Measurements from ENCODE around the gene LYRM2. TPM values are rescaled to one million over a fixed set of nuclear protein-coding genes. Genes with fewer than 3 reads are reported as not detected.

The LYRM2 gene
- total RNA-seq, 3 donors from 2014 or later, result 29.1 to 32.8 (median 29.7) TPM

DNA sequence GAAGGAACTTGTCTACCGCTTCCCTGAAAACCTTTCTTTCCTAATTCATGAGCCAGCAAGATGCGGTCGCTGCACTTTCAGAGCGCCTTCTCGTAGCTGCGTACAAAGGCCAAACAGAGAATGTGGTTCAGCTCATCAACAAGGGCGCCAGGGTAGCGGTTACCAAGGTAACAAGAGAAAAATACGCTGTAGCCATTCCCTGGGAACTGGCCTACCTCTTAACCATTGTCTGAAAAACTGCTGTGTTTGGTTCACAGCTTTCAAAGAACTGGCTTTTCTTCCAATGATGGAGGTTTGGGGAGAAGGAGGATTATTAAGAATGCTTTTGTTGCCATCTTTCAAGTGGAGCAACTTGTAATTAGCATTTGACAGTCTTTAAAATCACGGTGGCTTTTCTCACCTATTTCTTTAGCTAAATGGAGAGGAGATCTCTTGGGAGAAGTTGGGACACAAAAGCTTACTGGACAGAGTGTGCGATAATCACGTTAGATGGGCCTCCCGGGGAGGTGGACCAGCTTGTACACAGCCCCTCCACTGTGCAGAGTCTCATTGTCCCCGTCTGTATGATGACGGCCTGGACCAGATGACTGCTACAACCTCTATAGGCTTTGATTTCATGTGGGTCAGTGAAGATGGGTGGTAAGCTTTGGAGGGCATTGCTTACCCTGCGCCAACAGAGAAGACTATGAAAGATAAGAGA, 71.5 kb downstream of the LYRM2 start:
- Mint-ChIP-seq H3K4me1 (ENCODE audit: low read depth) (no peaks in the 10 kb centered on the region), H3K27me3 (ENCODE audit: low read depth) (no peaks in the 10 kb centered on the region), H3K9me3 (no peaks in the 10 kb centered on the region), H3K36me3 (ENCODE audit: insufficient read depth) (peaks cover 2% of the 10 kb centered on the region), H3K4me3 (no peak overlapping the region)
- DNase-seq (no peak), ATAC-seq (no peak)

- no peaks in the 10 kb centered on the region for H3K4me1 Mint-ChIP-seq (ENCODE audit: low read depth)
- DNase-seq, result no peak
Measured at GRCh38 chr6:89566008-89566800, 72.3 kb downstream of the LYRM2 start.

GRCh38 chr6:89564752-89565427, 73.7 kb downstream of the LYRM2 start:
- ATAC-seq (no peak), DNase-seq (no peak)
- Mint-ChIP-seq H3K9me3 (no peaks in the 10 kb centered on the region), H3K4me1 (ENCODE audit: low read depth) (no peaks in the 10 kb centered on the region), H3K36me3 (ENCODE audit: insufficient read depth) (no peaks in the 10 kb centered on the region), H3K27me3 (ENCODE audit: low read depth) (no peaks in the 10 kb centered on the region), H3K4me3 (no peak overlapping the region)

More at GRCh38 chr6:89566008-89566800, 72.3 kb downstream of the LYRM2 start:
- Mint-ChIP-seq H3K36me3 (ENCODE audit: insufficient read depth) (peaks cover 2% of the 10 kb centered on the region), H3K9me3 (no peaks in the 10 kb centered on the region), H3K4me3 (no peak overlapping the region), H3K27me3 (ENCODE audit: low read depth) (no peaks in the 10 kb centered on the region)
- ATAC-seq, result no peak

DNA sequence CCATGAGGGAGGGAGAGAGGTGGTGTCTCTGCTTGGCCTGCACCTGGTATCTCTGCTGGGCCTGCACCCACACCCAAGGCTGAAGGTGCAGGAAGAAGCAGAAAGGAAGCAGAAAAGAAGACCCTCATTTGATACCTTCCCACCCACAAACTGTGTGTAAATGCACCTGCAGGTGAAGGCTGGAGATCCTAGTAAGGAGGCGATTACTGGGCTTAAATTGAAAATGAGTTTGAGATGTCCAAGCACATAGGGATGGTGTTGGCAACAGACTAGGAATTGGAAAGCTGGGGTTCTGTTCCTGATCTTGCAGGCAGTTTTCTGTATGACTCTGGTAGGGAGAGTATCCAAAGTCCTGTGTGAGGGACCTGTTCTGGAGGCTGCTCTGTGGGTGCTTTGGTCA, 74.7 kb downstream of the LYRM2 start:
- Mint-ChIP-seq H3K36me3 (ENCODE audit: insufficient read depth) (no peaks in the 10 kb centered on the region), H3K27me3 (ENCODE audit: low read depth) (no peaks in the 10 kb centered on the region), H3K4me1 (ENCODE audit: low read depth) (no peaks in the 10 kb centered on the region), H3K9me3 (no peaks in the 10 kb centered on the region), H3K4me3 (no peak overlapping the region)
- DNase-seq, result no peak
- ATAC-seq, result no peak

GRCh38 chr6:89562093-89562973, 76.2 kb downstream of the LYRM2 start:
- no peaks in the 10 kb centered on the region for H3K36me3 Mint-ChIP-seq (ENCODE audit: insufficient read depth)
- H3K4me1 Mint-ChIP-seq (ENCODE audit: low read depth), result no peaks in the 10 kb centered on the region
- H3K9me3 Mint-ChIP-seq, result peaks cover 4% of the 10 kb centered on the region
- no peaks in the 10 kb centered on the region for H3K27me3 Mint-ChIP-seq (ENCODE audit: low read depth)
- no peak overlapping the region for H3K4me3 Mint-ChIP-seq
- DNase-seq (no peak), ATAC-seq (no peak)

GRCh38 chr6:89559487-89559886, 79.1 kb downstream of the LYRM2 start:
- no peak overlapping the region for H3K4me3 Mint-ChIP-seq
- peaks cover 8% of the 10 kb centered on the region for H3K9me3 Mint-ChIP-seq
- H3K4me1 Mint-ChIP-seq (ENCODE audit: low read depth), result no peaks in the 10 kb centered on the region
- DNase-seq, result no peak
- no peaks in the 10 kb centered on the region for H3K36me3 Mint-ChIP-seq (ENCODE audit: insufficient read depth)
- no peaks in the 10 kb centered on the region for H3K27me3 Mint-ChIP-seq (ENCODE audit: low read depth)
- no peak for ATAC-seq

GRCh38 chr6:89555806-89556205, 82.7 kb downstream of the LYRM2 start:
- Mint-ChIP-seq H3K27me3 (ENCODE audit: low read depth) (no peaks in the 10 kb centered on the region), H3K36me3 (ENCODE audit: insufficient read depth) (no peaks in the 10 kb centered on the region), H3K9me3 (peaks cover 8% of the 10 kb centered on the region), H3K4me3 (no peak overlapping the region), H3K4me1 (ENCODE audit: low read depth) (no peaks in the 10 kb centered on the region)
- ATAC-seq (no peak), DNase-seq (no peak)

DNA sequence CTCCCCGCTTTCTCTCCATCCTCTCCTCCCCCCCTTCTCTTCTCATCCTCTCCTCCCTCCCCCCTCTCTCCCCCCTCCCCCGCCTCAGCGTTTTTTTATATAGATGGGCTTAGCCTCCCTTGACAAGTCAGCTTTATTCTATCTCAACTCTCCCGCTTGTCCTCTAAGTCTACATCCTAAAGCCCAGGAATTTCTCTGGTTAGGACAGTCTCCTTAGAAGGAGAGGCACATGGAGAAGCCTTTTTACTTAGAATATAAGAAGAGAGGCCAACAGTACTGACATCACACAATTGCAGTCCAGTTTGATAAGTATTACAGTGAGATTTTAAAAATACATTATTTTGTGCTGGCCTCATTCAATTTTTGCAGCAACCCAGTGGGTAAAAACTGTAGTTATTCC, 83.5 kb downstream of the LYRM2 start:
- Mint-ChIP-seq H3K27me3 (ENCODE audit: low read depth) (no peaks in the 10 kb centered on the region), H3K4me3 (no peak overlapping the region), H3K9me3 (peaks cover 8% of the 10 kb centered on the region), H3K4me1 (ENCODE audit: low read depth) (no peaks in the 10 kb centered on the region), H3K36me3 (ENCODE audit: insufficient read depth) (no peaks in the 10 kb centered on the region)
- ATAC-seq, result no peak
- DNase-seq, result no peak

- Mint-ChIP-seq H3K27me3 (ENCODE audit: low read depth) (no peaks in the 10 kb centered on the region), H3K9me3 (peaks cover 8% of the 10 kb centered on the region), H3K4me1 (ENCODE audit: low read depth) (no peaks in the 10 kb centered on the region), H3K36me3 (ENCODE audit: insufficient read depth) (no peaks in the 10 kb centered on the region), H3K4me3 (no peak overlapping the region)
- ATAC-seq (no peak), DNase-seq (no peak)
Measured at GRCh38 chr6:89554106-89554505, 84.4 kb downstream of the LYRM2 start.

GRCh38 chr6:89553431-89553830, 85.1 kb downstream of the LYRM2 start:
- peaks cover 8% of the 10 kb centered on the region for H3K9me3 Mint-ChIP-seq
- no peak for ATAC-seq

DNA sequence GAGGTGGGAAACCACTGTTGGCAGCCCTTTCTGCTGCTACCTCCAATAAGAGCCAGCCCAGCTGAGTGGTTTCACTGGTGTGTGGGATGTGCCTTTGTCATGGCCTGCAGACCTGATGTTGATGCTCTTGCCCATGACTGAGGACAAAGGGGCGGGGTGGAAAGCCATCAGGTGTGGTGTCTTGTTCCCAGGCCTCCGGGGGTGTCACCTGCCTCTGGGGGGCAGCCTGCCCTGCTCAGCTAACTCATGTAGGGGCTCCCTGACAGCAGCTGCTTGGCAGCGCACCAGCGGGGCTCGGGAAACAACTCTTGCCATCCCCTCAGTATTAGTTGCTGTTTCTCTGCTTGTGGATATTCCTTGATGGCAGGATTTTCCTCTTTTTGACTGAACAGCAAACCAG, 91.3 kb downstream of the LYRM2 start:
- Mint-ChIP-seq H3K9me3 (no peaks in the 10 kb centered on the region), H3K4me3 (no peak overlapping the region), H3K4me1 (ENCODE audit: low read depth) (no peaks in the 10 kb centered on the region), H3K36me3 (ENCODE audit: insufficient read depth) (no peaks in the 10 kb centered on the region), H3K27me3 (ENCODE audit: low read depth) (no peaks in the 10 kb centered on the region)
- ATAC-seq (no peak), DNase-seq (no peak)

More at GRCh38 chr6:89553431-89553830, 85.1 kb downstream of the LYRM2 start:
- Mint-ChIP-seq H3K4me1 (ENCODE audit: low read depth) (no peaks in the 10 kb centered on the region), H3K27me3 (ENCODE audit: low read depth) (no peaks in the 10 kb centered on the region), H3K36me3 (ENCODE audit: insufficient read depth) (no peaks in the 10 kb centered on the region), H3K4me3 (no peak overlapping the region)
- no peak for DNase-seq

- no peak overlapping the region for H3K4me3 Mint-ChIP-seq
- no peaks in the 10 kb centered on the region for H3K4me1 Mint-ChIP-seq (ENCODE audit: low read depth)
- H3K9me3 Mint-ChIP-seq, result no peaks in the 10 kb centered on the region
- DNase-seq, result no peak
- peaks cover 2% of the 10 kb centered on the region for H3K27me3 Mint-ChIP-seq (ENCODE audit: low read depth)
- ATAC-seq, result no peak
- H3K36me3 Mint-ChIP-seq (ENCODE audit: insufficient read depth), result no peaks in the 10 kb centered on the region
Measured at GRCh38 chr6:89542866-89543265, 95.7 kb downstream of the LYRM2 start.

- Mint-ChIP-seq H3K27me3 (ENCODE audit: low read depth) (peaks cover 2% of the 10 kb centered on the region), H3K4me1 (ENCODE audit: low read depth) (no peaks in the 10 kb centered on the region), H3K9me3 (no peaks in the 10 kb centered on the region), H3K36me3 (ENCODE audit: insufficient read depth) (no peaks in the 10 kb centered on the region), H3K4me3 (no peak overlapping the region)
- no peak for DNase-seq
- ATAC-seq, result no peak
Measured at GRCh38 chr6:89542081-89542857, 96.3 kb downstream of the LYRM2 start.

All from activated T-cell treated with anti-CD3 and anti-CD28 coated beads, Interleukin-2, amount 50 U/mL, for 4 hours (primary cell).